SU-DHL-6 (cell line): ENCODE results near the gene HCAR1.

Experiments used
- H2AFZ ChIP-seq: fragments of 200-600 bp; sonication (generic); 2 replicates; pipeline ENCODE4 v1.6.1; 2014; ENCODE audit warnings: low read depth, mild to moderate bottlenecking, moderate library complexity, mixed read lengths, antibody characterized with exemption, low read length; ENCODE audit not compliant: severe bottlenecking
- H3F3A ChIP-seq: fragments of 200-600 bp; shearing (Covaris generic); 2 replicates; pipeline ENCODE4 v1.6.0; 2016; ENCODE audit warnings: antibody characterized with exemption, mild to moderate bottlenecking; ENCODE audit not compliant: insufficient read depth
- H3K27ac ChIP-seq: fragments of 200-600 bp; sonication (generic); 2 replicates; pipeline ENCODE4 v1.5.1; 2016; ENCODE audit warnings: low read depth, mild to moderate bottlenecking, low read length, moderate library complexity, mixed read lengths
- H3K27me3 ChIP-seq: fragments of 200-600 bp; sonication (generic), shearing (Covaris generic); 2 replicates; pipeline ENCODE4 v1.6.0; 2014; ENCODE audit warnings: mild to moderate bottlenecking, low read length
- H3K36me3 ChIP-seq: fragments of 200-600 bp; sonication (generic); 2 replicates; pipeline ENCODE4 v1.6.1; 2014; ENCODE audit warnings: mild to moderate bottlenecking, low read length, mixed read lengths
- H3K4me2 ChIP-seq: fragments of 300-600, 200-600 bp; shearing (Covaris generic), sonication (generic); 2 replicates; pipeline ENCODE4 v1.6.0; 2014; ENCODE audit warnings: low read length, low read depth, mild to moderate bottlenecking; ENCODE audit not compliant: poor library complexity, severe bottlenecking
- H3K4me3 ChIP-seq: fragments of 200-600 bp; sonication (generic); 2 replicates; pipeline ENCODE4 v1.5.1; 2014; ENCODE audit warnings: antibody characterized with exemption, low read length, mild to moderate bottlenecking, mixed read lengths; ENCODE audit not compliant: insufficient read depth, poor library complexity, severe bottlenecking
- H3K79me2 ChIP-seq: fragments of 200-600 bp; sonication (generic); 2 replicates; pipeline ENCODE4 v1.6.1; 2014; ENCODE audit warnings: mild to moderate bottlenecking, low read length, moderate library complexity; ENCODE audit not compliant: insufficient read depth
- H3K9ac ChIP-seq: fragments of 200-600 bp; sonication (generic); 2 replicates; pipeline ENCODE4 v1.7.0; 2014; ENCODE audit warnings: mild to moderate bottlenecking, low read length
- H3K9me2 ChIP-seq: fragments of 200-600 bp; sonication (generic); replicated peaks from 2 replicates; pipeline ENCODE4 v1.6.1; 2014; ENCODE audit warnings: low read length; ENCODE audit not compliant: insufficient read depth
- H3K9me3 ChIP-seq: fragments of 200-600 bp; sonication (generic); 2 replicates; pipeline ENCODE4 v1.6.1; 2014; ENCODE audit warnings: low read length, mixed read lengths; ENCODE audit not compliant: insufficient read depth
- H4K20me1 ChIP-seq: fragments of 200-600 bp; sonication (generic); 2 replicates; pipeline ENCODE4 v1.6.1; 2014; ENCODE audit warnings: low read depth, mild to moderate bottlenecking, antibody characterized with exemption, low read length, moderate library complexity, mixed read lengths
- EZH2phosphoT487 ChIP-seq: fragments of 200-600 bp; sonication (generic), shearing (Covaris generic); conservative IDR thresholded peaks from 2 replicates; pipeline ENCODE4 v1.6.1; 2018; ENCODE audit warnings: mild to moderate bottlenecking, antibody characterized with exemption, low read length, moderate library complexity, mixed read lengths
- TF ChIP-seq, protein P1 (sequence below): fragments of 200-600 bp; sonication (generic); IDR thresholded peaks from one replicate; pipeline ENCODE4 v1.5.1; 2017; ENCODE audit warnings: antibody characterized with exemption, mild to moderate bottlenecking, low read length, moderate library complexity; ENCODE audit not compliant: insufficient read depth, poor library complexity, severe bottlenecking

Gene HCAR1

DNA sequence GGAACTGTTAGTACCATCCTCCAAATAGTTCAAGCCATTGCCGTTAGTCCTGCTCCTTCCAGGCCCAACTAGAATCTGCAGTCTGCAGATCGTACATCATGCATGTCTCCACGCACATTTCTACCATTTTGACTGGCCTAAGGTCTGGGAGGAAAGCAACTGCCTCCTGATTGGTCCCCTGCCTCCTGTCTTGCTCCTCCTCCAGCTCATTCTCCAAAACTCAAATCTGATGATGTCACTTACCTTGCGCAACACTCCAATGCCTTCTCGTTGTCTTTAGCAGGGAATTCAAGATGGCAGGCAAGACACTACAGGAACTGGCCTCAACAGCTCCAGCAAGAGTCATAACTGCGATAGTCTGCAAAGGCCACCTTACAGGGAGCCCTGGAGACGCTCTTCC is 9.7 kb upstream of the HCAR1 start:
- no peaks in the 10 kb centered on the region for H3K79me2 ChIP-seq
- no peak overlapping the region for H2AFZ ChIP-seq
- no peaks in the 10 kb centered on the region for H3K27me3 ChIP-seq
- TF ChIP-seq, protein P1, sequence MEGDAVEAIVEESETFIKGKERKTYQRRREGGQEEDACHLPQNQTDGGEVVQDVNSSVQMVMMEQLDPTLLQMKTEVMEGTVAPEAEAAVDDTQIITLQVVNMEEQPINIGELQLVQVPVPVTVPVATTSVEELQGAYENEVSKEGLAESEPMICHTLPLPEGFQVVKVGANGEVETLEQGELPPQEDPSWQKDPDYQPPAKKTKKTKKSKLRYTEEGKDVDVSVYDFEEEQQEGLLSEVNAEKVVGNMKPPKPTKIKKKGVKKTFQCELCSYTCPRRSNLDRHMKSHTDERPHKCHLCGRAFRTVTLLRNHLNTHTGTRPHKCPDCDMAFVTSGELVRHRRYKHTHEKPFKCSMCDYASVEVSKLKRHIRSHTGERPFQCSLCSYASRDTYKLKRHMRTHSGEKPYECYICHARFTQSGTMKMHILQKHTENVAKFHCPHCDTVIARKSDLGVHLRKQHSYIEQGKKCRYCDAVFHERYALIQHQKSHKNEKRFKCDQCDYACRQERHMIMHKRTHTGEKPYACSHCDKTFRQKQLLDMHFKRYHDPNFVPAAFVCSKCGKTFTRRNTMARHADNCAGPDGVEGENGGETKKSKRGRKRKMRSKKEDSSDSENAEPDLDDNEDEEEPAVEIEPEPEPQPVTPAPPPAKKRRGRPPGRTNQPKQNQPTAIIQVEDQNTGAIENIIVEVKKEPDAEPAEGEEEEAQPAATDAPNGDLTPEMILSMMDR = no peak
- no peak for TF ChIP-seq EZH2phosphoT487
- H3K9ac ChIP-seq = no peak overlapping the region
- no peak overlapping the region for H3K27ac ChIP-seq
- no peak overlapping the region for H3K4me3 ChIP-seq
- no peaks in the 10 kb centered on the region for H3K9me2 ChIP-seq
- no peaks in the 10 kb centered on the region for H3K9me3 ChIP-seq
- no peak overlapping the region for H3K4me2 ChIP-seq
- no peaks in the 10 kb centered on the region for H3F3A ChIP-seq
- no peaks in the 10 kb centered on the region for H3K36me3 ChIP-seq
- H4K20me1 ChIP-seq = no peaks in the 10 kb centered on the region

DNA sequence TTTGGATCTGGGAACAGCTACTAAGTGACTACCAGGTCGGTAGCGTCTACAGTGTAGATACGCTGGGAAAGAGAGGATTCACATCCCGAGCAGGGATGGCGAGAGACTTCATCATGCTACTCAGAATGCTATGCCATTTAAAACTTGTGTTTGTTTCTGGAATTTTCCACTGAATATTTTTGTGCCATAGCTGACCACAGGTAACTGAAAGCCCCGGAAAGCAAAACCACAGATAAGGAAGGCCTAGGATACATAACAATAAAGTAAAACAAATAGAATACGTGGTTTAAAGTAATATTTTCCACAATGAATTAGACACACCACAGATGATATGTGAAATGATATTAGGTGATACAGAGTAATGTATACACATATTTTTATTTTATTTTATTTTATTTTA is 7.9 kb upstream of the HCAR1 start:
- Histone ChIP-seq H3K9me2 (no peaks in the 10 kb centered on the region), H3K79me2 (no peaks in the 10 kb centered on the region), H3K4me3 (no peak overlapping the region), H2AFZ (no peak overlapping the region), H3K4me2 (no peak overlapping the region), H3K27me3 (no peaks in the 10 kb centered on the region), H4K20me1 (no peaks in the 10 kb centered on the region), H3K9ac (no peak overlapping the region), H3K9me3 (no peaks in the 10 kb centered on the region), H3K36me3 (no peaks in the 10 kb centered on the region), H3F3A (no peaks in the 10 kb centered on the region), H3K27ac (no peak overlapping the region)
- TF ChIP-seq EZH2phosphoT487 = no peak
- TF ChIP-seq, protein P1 = no peak

DNA sequence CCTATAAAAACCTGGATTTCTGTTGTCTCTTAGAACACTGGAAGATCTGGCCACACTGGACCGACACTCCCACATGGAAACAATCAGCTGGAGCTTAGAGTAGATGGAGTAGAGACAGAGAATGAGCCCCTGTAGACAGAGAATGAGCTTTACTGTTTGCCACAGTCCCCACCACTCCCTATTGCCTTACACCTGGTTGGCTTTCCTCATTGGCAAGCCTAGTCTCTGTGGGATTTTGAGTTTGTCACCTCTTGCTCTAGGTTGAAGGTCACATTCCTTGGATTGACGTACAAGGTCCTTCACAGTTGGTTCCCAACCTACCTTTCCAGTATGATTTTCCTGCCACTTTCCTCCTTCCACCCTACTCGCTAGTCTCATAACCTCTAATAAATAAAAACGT is 2.0 kb upstream of the HCAR1 start:
- TF ChIP-seq, protein P1 = no peak
- no peak for TF ChIP-seq EZH2phosphoT487
- no peaks in the 10 kb centered on the region for H3K27me3 ChIP-seq
- H3K4me2 ChIP-seq = no peak overlapping the region
- H3K27ac ChIP-seq = no peak overlapping the region
- H4K20me1 ChIP-seq = no peaks in the 10 kb centered on the region
- H3K9me2 ChIP-seq = no peaks in the 10 kb centered on the region
- no peaks in the 10 kb centered on the region for H3K79me2 ChIP-seq
- no peak overlapping the region for H3K9ac ChIP-seq
- H3F3A ChIP-seq = no peaks in the 10 kb centered on the region
- H3K36me3 ChIP-seq = no peaks in the 10 kb centered on the region
- H3K9me3 ChIP-seq = no peaks in the 10 kb centered on the region
- H2AFZ ChIP-seq = no peak overlapping the region
- H3K4me3 ChIP-seq = no peak overlapping the region
